GM19099 (cell line): ENCODE results near the gene ADK.

Experiments used
- POLR2A ChIP-seq: IDR thresholded peaks from 3 replicates; pipeline ENCODE4 v1.6.1; 2011; ENCODE audit warnings: low read depth; ENCODE audit not compliant: insufficient read length; ENCODE audit errors: extremely low read depth

ADK gene

DNA sequence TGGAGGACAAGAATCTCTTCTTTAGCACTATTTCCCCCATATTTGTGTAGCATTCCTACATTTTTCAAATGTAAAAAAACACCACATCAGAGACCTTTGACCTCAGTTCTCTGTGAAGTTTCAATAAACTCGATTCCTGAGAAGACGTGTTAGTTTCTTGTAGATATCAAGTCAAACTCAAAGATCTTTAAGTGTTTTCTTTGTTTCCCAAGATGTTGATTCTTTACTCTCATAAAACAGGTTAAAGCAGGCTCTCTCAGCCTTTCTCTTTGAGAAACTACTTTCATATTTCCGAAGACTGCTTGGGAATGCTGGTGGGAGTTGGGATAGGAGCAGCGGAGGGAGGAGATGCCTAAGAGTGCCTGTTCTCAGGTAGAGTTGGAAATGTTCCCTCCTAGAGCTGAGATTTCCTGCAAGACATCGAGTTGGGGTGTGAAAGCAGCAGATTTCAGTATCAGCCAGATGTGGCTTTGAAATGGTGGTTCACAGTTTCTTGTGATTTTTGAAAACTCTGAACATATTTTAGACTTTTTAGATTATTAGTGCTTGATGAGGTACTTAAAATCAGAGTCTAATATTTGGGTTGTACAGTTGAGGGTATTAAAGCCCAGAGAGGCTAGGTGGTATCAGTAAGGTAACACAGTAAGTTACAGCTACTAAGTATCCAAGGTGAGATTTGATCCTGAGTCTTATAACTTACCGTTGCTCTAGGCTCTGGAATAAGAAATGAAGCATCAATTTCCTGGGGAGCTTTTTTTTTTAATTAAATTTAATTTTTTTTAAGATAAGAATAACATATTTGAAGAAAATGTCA lies 13.9 kb downstream of the ADK start:
- TF ChIP-seq POLR2A: no peak

DNA sequence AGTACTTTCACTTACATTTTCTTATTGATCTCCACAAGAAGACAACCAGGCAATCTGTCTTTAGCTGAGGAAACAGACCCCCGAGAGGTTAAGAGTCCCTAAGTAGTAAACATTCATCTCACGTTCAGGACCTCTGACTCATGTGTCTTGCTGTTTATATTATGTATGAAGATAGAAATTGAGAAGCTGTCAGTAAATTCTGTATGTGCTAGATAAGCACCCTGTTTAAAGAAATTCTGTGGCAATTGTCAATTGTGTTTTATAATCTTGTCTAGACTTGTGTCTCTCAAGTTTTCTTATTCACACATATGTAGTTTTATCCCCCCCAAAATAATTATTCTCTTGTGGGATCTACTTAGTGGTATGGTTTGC lies 14.5 kb downstream of the ADK start:
- TF ChIP-seq POLR2A: no peak

DNA sequence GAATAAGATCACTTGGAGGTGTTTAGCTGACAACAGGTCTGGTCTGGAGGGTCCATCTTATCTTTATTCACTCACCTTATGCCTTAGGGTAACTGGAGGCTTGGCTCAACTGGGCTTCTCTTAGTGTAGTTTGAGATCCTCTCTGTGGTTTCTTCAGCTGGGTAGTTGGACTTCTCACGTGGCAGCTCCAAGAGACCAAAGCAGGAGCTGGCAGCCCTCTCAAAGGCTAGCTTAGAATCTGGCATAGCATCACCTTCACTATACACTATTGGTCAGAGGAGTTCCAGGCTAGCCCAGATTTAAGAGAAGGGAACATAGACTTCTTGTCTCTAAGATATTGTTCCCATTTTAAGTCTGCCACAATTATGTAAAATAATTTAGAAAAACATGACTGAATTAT lies 16.4 kb downstream of the ADK start:
- no peak for TF ChIP-seq POLR2A

DNA sequence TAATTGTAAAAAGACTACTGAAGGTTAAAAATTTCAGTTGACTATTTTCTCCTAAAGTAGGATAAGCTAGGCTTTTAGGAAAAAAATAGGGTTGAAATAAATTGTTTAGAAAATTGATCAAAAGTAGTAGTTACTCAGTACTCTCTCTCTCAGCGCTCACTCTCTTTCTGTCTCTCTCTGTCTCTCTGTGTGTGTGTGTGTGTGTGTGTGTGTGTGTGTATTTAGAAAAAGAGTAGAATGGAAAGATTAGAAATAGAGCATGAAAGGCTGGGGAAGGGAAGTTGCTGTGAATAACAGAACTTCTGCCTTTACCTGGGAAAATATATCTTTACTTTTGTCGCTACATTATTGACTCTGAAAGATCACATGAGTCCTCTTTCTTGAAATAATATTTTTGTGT lies 20.6 kb downstream of the ADK start:
- no peak for TF ChIP-seq POLR2A

DNA sequence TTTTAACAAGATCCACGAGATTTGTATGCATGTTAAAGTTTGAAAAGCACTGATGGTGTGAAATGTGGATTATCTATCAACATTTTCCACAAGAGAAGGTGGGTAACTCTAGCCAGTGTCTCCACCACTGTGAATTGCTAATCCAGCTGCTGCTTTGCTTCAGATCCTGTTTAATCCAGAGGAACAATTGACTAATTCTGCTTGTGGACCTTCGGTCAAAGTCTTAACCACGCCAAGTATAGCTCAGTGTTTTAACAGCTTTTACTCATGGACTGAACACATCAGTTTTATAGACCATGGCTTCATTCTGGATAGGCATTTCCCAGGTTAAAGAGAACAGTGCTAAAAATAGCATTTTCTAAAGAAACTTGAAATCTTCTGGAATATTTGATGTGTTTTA lies 23.5 kb downstream of the ADK start:
- no peak for TF ChIP-seq POLR2A

DNA sequence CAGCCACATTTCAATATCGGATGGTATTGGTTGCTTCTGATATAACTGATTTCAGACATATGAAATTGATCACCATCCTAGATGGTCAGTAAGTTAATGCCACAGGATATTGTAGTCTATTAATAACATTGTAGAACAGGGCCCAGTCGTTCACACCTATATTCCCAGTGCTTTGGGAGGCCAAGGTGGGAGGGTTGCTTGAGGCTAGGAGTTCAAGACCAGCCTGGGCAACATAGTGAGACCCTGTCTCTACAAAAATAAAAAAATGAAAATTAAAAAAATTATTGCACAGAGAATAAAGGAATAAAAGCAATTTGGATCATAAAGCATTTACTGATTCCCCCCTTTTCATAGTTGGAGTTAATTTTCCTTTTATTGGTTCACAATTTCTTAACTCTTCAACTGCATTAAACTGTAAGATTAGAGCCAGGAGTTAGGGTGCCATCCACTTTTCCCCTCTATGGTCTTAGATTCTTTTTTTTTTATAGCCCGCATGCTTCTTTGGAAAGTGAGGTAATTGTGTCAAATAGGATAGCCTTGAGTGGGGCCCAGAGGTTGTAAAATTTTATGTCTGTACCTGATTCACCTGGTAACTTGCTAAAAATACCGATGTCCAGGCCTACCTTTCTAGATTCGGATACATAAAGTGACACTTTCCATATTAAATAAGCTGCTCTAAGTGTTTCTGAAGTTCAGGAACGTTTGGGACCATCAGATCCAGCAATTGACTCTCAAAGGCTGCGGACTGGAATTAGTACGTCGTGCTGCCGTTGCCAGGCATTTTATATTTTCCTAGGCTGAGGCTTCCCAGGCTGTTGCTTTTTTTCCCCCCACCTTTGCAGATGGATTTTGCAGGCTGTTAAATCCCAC lies 24.7 kb downstream of the ADK start:
- TF ChIP-seq POLR2A: no peak

DNA sequence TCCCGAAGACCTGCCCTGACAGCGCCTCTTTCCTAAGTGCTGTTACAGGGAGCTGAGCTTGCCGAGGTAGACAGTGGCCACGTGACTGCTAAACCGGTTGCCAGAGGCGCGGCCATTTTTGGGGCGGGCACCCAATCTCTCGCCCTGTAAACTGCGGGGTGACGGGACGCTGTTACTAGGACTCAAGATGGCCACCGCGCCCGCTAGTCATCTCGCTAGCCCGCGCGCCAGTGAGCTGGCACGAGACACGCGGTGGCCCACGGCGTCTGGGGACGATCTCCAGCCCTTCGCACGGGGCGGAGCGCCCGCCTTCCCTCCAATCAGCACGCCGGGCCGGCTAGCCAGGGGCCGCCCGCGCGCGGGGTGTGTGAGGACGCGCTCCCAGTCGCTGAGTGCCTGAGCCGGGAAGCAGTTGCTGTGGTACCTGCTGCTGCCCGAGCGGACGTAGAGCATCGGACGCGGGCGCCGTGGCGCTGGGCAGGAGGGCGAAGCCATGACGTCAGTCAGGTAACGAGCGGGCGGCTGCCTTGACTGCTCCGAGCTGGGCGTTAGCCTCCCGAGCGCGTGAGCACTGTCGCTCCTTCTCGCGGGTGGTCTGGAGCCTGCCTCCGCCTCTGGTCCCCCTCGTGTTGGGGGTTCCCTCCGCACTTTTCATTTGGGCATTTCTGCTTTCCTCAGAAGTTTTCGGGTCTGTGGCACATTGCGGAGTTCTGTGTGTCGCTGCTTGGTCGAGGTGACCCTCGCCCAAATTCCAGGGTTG lies 25.5 kb downstream of the ADK start:
- TF ChIP-seq POLR2A: peak; percentile 90

DNA sequence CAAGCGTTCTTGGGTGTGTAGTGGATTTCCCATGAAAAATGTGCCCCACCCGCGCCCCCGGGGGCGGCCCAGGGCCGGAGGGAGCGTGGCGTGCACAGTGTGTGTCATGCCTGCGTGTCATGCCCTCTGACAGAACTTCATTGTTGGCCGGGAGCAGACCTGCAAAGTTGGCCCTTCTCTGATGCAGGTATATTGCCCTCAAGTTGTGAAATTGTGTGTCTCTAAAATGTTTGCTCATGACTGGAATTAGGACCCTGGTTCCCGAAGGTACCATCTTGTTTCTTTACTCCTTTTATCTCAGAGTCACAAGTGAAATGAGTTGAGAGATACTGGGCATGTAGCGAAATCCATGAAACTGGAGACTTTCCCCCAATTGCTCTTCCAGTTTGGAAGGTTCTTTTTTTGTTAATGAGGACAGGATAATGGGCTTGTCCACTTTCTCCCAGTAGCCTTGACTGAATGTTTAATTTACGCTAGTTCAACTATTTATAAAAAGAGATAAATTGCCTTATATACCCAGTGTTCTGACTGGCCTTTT lies 26.2 kb downstream of the ADK start:
- TF ChIP-seq POLR2A: no peak

DNA sequence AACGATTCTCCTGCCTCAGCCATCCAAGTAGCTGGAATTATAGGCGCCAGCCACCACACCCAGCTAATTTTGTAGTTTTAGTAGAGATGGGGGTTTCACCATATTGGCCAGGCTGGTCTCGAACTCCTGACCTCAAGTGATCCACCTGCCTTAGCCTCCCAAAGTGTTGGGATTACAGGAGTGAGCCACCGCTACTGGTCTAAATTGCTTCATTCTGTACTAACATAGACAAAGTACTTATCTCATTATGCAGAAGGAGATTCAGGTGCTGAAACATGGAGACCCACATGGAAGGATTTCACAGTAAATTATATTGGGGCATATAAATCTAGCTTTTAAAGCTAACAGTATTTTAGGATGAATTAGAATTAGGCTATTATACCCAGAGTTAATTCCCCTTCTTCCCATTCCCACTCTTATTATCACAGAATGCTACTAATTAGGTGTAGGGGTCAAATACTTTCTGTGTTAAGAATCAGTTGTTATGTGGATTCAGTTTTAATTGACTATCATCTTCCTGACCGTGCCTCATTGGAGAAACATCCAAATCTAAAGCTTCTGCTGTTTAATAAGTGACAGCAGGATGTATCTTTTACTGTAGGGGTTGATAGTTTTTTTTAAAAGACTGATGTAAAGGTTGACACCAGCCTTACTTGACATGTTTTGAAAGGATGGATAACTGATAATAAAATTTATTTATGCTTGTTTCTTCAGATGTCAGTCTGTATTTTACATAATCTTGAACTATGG lies 27.2 kb downstream of the ADK start:
- no peak for TF ChIP-seq POLR2A

DNA sequence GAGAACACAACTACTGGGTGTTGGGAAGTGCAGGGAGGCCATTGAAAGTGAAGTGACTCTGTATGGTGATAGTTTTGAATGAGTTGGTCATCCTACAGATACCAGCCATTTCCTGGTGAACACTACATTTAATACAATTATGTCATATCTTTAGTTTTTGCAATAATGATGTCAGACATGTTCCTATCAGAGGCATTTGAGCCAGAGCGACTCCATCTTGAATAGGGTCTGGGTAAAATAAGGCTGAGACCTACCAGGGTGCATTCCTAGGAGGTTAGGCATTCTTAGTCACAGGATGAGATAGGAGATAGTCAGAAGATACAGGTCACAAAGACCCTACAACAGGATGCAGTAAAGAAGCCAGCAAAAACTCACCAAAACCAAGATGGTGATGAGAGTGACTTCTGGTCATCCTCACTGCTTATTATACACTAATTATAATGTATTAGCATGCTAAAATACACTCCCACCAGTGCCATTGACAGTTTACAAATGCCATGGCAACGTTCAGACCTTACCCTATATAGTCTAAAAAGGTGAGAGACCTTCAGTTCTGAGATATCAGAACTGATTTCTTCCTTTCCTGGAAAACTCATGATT lies 28.2 kb downstream of the ADK start:
- no peak for TF ChIP-seq POLR2A

DNA sequence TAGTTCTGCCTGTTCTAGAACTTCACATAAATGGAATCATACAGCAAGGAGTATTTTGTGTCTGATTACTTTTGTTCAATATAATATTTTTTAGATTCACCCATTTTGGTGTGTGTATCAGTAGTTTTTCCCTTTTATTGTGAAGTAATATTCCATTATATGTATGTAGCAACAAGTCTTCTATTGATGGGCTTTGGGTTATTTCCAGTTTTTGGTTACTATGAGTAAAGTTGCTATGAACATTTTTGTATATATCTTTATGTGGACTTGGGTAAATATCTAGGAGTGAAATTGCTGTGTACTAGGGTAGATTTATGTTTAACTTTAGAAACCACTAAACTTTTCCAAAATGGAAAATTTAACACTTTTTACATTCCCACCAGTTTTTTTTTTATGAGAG lies 35.7 kb downstream of the ADK start:
- TF ChIP-seq POLR2A: no peak

DNA sequence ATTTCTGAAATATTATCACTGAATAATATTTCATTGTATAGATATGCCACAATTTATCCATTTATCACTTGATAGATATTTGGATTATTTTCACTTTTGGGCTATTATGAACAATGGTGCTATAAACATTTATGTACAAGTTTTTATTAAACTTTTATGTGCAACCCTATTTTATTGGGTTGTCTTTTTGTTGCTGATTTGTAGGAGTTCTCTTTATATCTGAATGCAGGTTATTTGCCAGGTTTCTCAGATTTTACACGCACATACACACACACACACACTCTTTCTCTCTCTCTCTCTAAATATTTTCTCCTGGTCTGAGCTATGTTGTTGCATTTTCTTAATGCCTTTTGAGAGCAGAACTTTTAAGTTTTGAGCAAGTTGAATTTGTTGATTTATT lies 36.2 kb downstream of the ADK start:
- TF ChIP-seq POLR2A: no peak

DNA sequence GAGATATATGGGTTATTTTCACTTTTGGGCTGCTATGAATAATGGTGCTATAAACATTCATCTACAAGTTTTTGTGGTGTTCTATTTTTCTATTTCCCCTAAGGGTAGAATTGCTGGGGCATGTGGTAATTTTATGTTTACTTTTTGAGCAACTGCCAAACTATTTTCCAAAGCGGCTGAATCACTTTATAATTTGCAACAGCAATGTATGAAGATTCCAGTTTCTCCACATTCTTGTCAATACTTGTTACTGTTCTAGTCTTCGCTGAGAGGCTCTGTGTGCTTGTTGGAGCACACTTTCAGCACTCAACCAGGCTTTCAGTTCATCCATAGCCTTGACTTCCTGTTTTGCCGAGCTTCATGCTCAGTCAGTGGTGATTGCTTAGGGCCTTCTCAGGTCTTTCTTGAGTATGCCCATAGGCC lies 39.0 kb downstream of the ADK start:
- no peak for TF ChIP-seq POLR2A

DNA sequence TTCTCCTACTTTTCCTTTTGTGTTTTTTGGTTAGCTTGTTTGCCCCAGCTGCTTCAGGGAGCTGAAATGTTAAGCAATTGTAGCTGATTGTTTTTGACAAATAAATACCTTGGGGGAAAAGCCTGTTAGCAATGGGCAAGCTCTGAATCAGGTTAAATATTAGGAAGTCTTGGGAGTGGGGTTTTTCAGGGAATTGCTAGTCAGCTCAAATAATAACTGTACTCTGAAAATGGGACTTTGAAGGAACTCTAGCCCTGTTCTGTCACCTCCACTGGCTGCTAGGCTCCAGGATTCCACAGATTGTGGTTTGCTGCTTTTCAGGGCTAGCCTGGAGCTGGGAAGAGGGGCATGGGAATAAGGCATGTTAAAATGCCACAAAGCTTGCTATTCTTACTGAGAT lies 39.5 kb downstream of the ADK start:
- TF ChIP-seq POLR2A: no peak
